Stomach (tissue), 9 donors: ENCODE results near the gene LRRC74B. TPM values are rescaled to one million over a fixed set of nuclear protein-coding genes. Genes with fewer than 3 reads are reported as not detected.

Experiments used
- DNase-seq, 2 donors: peaks; one replicate each; pipeline versions ENCODE4 v3.0.0 to v3.0.0-alpha.2; 2013 to 2019
- H3K27ac ChIP-seq, 5 donors: fragments of 200-600 bp in 4 of 5; sonication (generic) in 4 of 5; one replicate each; pipeline ENCODE4 v1.5.1; 2013 to 2019; ENCODE audit warnings: mild to moderate bottlenecking in 1 of 5, moderate library complexity in 1 of 5
- H3K27me3 ChIP-seq, 3 donors: fragments of 200-600 bp; sonication (generic); one replicate each; pipeline ENCODE4 v1.5.1; 2017 to 2019; ENCODE audit warnings: mixed run types in 1 of 3
- H3K36me3 ChIP-seq, 4 donors: fragments of 200-600 bp; sonication (generic); 1 replicate in 3 of 4; 2 replicates in 1 of 4; pipeline ENCODE4 v1.5.1; 2016 to 2019
- H3K4me1 ChIP-seq, 4 donors: fragments of 200-600 bp; sonication (generic); one replicate each; pipeline ENCODE4 v1.5.1; 2016 to 2019
- H3K4me3 ChIP-seq, 4 donors: fragments of 200-600 bp; sonication (generic) in 3 of 4; one replicate each; pipeline ENCODE4 v1.5.1; 2016 to 2019; ENCODE audit warnings: mild to moderate bottlenecking in 1 of 4
- H3K9me3 ChIP-seq, 4 donors: fragments of 200-600 bp; sonication (generic); one replicate each; pipeline ENCODE4 v1.5.1; 2016 to 2019
- CTCF ChIP-seq, 7 experiments: fragments of 450-650 bp in 4 of 7; fragments of 200-600 bp in 3 of 7; sonication (generic) in 3 of 7; IDR thresholded peaks; one replicate each; pipeline ENCODE4 v1.5.1; 2016 to 2019; ENCODE audit warnings: antibody characterized with exemption in 7 of 7, control low read depth in 2 of 7, mild to moderate bottlenecking in 1 of 7
- EP300 ChIP-seq: sonication (generic); formaldehyde crosslinking; IDR thresholded peaks from one replicate; pipeline ENCODE4 v1.6.1; 2017; ENCODE audit warnings: antibody characterized with exemption
- POLR2A ChIP-seq, 4 donors: fragments of 450-650 bp; IDR thresholded peaks; one replicate each; pipeline ENCODE4 v1.6.1; 2016; ENCODE audit warnings: antibody characterized with exemption in 4 of 4, control low read depth in 2 of 4, mild to moderate bottlenecking in 1 of 4, moderate library complexity in 1 of 4
- POLR2AphosphoS5 ChIP-seq, 3 donors: sonication (generic); formaldehyde crosslinking; IDR thresholded peaks; one replicate each; pipeline ENCODE4 v1.6.1; 2016; ENCODE audit warnings: antibody characterized with exemption in 3 of 3
- whole genome bisulfite sequencing, 5 donors: extraction: QIAGEN DNeasy Blood & Tissue Kit in 3 of 5; methylation state at CpG; one replicate each; pipeline versions ENCODE4 v1.1.5 to v1.1.7; 2013 to 2018; 5-methylcytosine and 5-hydroxymethylcytosine counted together
- intact Hi-C: fragments of 100-400 bp; cut with DNase I; formaldehyde crosslinking; loops from one replicate; pipeline ENCODE4 v1.15.1; 2023; ENCODE audit warnings: low total_unique reads
- polyA plus RNA-seq, 3 donors: library from polyadenylated mRNA; stranded (reverse); fragments of 200-250 nt; gene quantifications; one replicate each; pipeline ENCODE4 v1.2.3, GENCODE V29; 2013
- total RNA-seq, 5 donors: library from RNA; depleted of rRNA; stranded (reverse); fragments of >200 nt; gene quantifications; one replicate each; pipeline versions ENCODE4 v1.1.0 to v1.2.3, GENCODE V29; 2014 to 2016
- donor health status: healthy with polysubstance abuse.
- donor health status: Bipolar disorder and iron deficiency.
- donor health status: healthy.

Gene LRRC74B
- total and polyA plus RNA-seq, 8 donors, result not detected

DNA sequence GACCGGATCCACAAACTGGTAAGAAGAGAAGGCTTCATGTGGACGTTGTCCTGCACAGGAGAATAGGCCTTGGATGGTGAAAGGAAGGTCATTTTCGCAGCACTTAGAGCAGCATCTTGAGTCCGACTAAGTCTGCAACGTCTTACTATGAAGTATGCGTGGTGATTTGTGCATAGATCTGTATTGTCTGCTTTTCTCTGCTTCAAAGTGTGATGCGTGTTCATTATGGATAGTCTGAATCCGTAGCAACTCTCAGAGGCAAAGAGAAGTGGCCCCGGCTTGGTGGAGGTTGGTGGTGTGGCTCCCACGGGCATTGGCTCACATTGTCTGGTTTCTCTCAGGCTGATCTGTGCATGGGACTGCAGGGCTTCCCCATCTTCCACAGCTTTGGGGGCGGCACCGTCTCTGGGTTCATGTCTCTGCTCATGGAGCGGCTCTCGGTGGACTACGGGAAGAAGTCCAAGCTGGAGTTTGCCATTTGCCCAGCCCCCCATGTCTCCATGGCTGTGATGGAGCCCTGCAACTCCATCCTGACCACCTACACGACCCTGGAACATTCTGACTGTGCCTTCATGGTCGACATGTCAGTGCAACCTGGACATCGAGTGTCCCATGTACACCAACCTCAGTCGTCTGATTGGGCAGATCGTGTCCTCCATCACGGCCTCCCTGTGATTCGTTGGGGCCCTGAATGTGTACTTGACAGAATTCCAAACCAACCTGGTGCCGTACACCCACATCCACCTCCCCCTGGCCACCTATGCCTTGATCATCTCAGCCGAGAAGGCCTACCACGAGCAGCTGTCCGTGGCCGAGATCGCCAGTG is 21.5 kb downstream of the LRRC74B start:
- TF ChIP-seq EP300 (no peak), CTCF (IDR thresholded peaks at IDR 0.05) (no peak), POLR2A (IDR thresholded peaks at IDR 0.05) (no peak), POLR2AphosphoS5 (IDR thresholded peaks at IDR 0.05) (no peak)
- Histone ChIP-seq H3K27ac (no peak overlapping the region), H3K36me3 (no peaks in the 10 kb centered on the region), H3K4me3 (no peak overlapping the region), H3K4me1 (no peaks in the 10 kb centered on the region), H3K27me3 (peaks cover 0 to 3% (median 0%) of the 10 kb centered on the region in 3 donors), H3K9me3 (peaks cover 0 to 4% (median 0%) of the 10 kb centered on the region in 4 donors)
- 84 to 93% (median 89%) methylated on average over 23 to 28 of the region's 28 CpGs for WGBS, 5 donors
- no peak for DNase-seq
- intact Hi-C loops, result no loop called here

- H3K36me3 ChIP-seq, result no peaks in the 10 kb centered on the region
- TF ChIP-seq CTCF (IDR thresholded peaks at IDR 0.05) (no peak), POLR2A (IDR thresholded peaks at IDR 0.05) (no peak), POLR2AphosphoS5 (IDR thresholded peaks at IDR 0.05) (no peak), EP300 (no peak)
- intact Hi-C loops, result no loop called here
- no peaks in the 10 kb centered on the region for H3K4me1 ChIP-seq
- peaks cover 0 to 3% (median 0%) of the 10 kb centered on the region in 3 donors for H3K27me3 ChIP-seq
- no peak for DNase-seq
- H3K4me3 ChIP-seq, result no peak overlapping the region
- no peak overlapping the region for H3K27ac ChIP-seq
- H3K9me3 ChIP-seq, result peaks cover 0 to 4% (median 0%) of the 10 kb centered on the region in 4 donors
- 85 to 94% (median 89%) methylated on average over 12 of the region's 12 CpGs for WGBS, 5 donors
These were observed 22.3 kb downstream of the LRRC74B start for GRCh38 chr22:21067901-21068680.

GRCh38 chr22:21068681-21069276 is 23.0 kb downstream of the LRRC74B start:
- intact Hi-C loops, result no loop called here
- WGBS, 5 donors, result 54 to 82% (median 72%) methylated on average over 4 of the region's 4 CpGs
- no peak for TF ChIP-seq EP300
- no peak for TF ChIP-seq CTCF (IDR thresholded peaks at IDR 0.05)
- TF ChIP-seq POLR2AphosphoS5 (IDR thresholded peaks at IDR 0.05), result no peak
- no peak for TF ChIP-seq POLR2A (IDR thresholded peaks at IDR 0.05)

DNA sequence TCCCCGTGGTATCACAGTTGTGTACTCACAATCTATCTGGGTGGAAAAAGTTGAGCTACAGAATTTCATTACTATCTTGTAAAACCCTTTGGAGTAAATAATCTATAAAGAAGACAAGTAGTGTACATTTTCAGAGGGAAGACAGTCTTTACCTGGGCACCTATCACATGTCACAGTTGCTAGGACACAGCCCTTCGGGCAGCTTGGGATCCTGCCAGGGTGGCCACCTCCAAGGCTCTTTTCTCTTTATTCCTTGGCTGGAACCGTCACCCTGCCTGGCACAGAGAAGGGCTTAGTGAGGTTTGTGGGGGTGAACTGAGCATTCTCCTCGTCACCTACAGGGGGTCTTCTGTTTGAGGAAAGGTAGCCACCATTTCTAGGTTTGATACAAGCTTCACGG is 23.6 kb downstream of the LRRC74B start:
- intact Hi-C loops, result no loop called here
- no peaks in the 10 kb centered on the region for H3K4me1 ChIP-seq
- no peak for DNase-seq
- H3K4me3 ChIP-seq, result no peak overlapping the region
- 41 to 60% (median 53%) methylated on average over 5 of the region's 5 CpGs for WGBS, 5 donors
- TF ChIP-seq POLR2AphosphoS5 (IDR thresholded peaks at IDR 0.05) (no peak), POLR2A (IDR thresholded peaks at IDR 0.05) (no peak)
- H3K27ac ChIP-seq, result no peak overlapping the region
- peaks cover 0 to 4% (median 0%) of the 10 kb centered on the region in 4 donors for H3K9me3 ChIP-seq
- peaks cover 0 to 3% (median 0%) of the 10 kb centered on the region in 3 donors for H3K27me3 ChIP-seq
- H3K36me3 ChIP-seq, result no peaks in the 10 kb centered on the region

More at GRCh38 chr22:21068681-21069276, 23.0 kb downstream of the LRRC74B start:
- Histone ChIP-seq H3K27ac (no peak overlapping the region), H3K36me3 (no peaks in the 10 kb centered on the region), H3K4me1 (no peaks in the 10 kb centered on the region), H3K9me3 (peaks cover 0 to 4% (median 0%) of the 10 kb centered on the region in 4 donors), H3K4me3 (no peak overlapping the region), H3K27me3 (peaks cover 0 to 3% (median 0%) of the 10 kb centered on the region in 3 donors)
- DNase-seq, result no peak
